ENCODE measurements around the gene AIF1L.

DNA sequence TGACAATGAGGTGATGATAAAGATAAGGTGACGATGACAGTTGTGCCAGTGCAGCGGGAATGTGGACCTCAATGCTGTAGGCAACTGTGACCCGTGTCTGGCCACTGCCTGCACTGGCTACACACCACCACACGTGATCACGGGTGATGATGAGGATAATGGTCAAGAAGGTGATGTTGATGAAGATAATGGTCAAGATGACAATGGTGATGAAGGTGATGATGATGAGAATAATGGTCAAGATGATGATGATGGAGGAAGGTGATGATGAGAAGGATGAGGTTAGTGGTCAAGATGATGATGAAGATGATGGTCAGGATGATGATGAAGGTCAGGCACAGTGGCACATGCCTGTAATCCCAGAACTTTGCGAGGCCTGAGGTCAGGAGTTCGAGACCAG lies 30.7 kb upstream of the AIF1L start:
- TF ChIP-seq, protein P1, sequence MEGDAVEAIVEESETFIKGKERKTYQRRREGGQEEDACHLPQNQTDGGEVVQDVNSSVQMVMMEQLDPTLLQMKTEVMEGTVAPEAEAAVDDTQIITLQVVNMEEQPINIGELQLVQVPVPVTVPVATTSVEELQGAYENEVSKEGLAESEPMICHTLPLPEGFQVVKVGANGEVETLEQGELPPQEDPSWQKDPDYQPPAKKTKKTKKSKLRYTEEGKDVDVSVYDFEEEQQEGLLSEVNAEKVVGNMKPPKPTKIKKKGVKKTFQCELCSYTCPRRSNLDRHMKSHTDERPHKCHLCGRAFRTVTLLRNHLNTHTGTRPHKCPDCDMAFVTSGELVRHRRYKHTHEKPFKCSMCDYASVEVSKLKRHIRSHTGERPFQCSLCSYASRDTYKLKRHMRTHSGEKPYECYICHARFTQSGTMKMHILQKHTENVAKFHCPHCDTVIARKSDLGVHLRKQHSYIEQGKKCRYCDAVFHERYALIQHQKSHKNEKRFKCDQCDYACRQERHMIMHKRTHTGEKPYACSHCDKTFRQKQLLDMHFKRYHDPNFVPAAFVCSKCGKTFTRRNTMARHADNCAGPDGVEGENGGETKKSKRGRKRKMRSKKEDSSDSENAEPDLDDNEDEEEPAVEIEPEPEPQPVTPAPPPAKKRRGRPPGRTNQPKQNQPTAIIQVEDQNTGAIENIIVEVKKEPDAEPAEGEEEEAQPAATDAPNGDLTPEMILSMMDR (conservative IDR thresholded peaks at IDR 0.05 in 1 of 2, IDR thresholded peaks at IDR 0.05 in 1 of 2; ENCODE audit: low read depth in 1 of 2, low read length in 2 of 2), result no peak
- TF ChIP-seq EZH2 (IDR thresholded peaks at IDR 0.05; ENCODE audit: low read length, missing control alignments), result no peak

All from fibroblast of lung (primary cell).